ENCODE measurements around the gene TPH2.

The TPH2 gene

GRCh38 chr12:72000969-72001648, 62.5 kb downstream of the TPH2 start:
- H3K4me3 ChIP-seq (ENCODE audit: low read length) = no peak overlapping the region
- DNase-seq (ENCODE audit: low read depth) = no peak
- no peak for TF ChIP-seq CTCF (IDR thresholded peaks at IDR 0.05; ENCODE audit: insufficient read depth, low read depth, low read length, missing control alignments)

- TF ChIP-seq CTCF (IDR thresholded peaks at IDR 0.05; ENCODE audit: insufficient read depth, low read depth, low read length, missing control alignments) = no peak
- no peak for DNase-seq (ENCODE audit: low read depth)
- H3K4me3 ChIP-seq (ENCODE audit: low read length) = no peak overlapping the region
Observed at GRCh38 chr12:72006766-72007165, 68.1 kb downstream of the TPH2 start.

- TF ChIP-seq CTCF (IDR thresholded peaks at IDR 0.05; ENCODE audit: insufficient read depth, low read depth, low read length, missing control alignments) = no peak
- no peak for DNase-seq (ENCODE audit: low read depth)
- no peak overlapping the region for H3K4me3 ChIP-seq (ENCODE audit: low read length)
Observed at GRCh38 chr12:72010356-72010755, 71.7 kb downstream of the TPH2 start.

GRCh38 chr12:72011374-72011773, 72.7 kb downstream of the TPH2 start:
- TF ChIP-seq CTCF (IDR thresholded peaks at IDR 0.05; ENCODE audit: insufficient read depth, low read depth, low read length, missing control alignments) = no peak
- no peak for DNase-seq (ENCODE audit: low read depth)

GRCh38 chr12:72012874-72013273, 74.2 kb downstream of the TPH2 start:
- no peak overlapping the region for H3K4me3 ChIP-seq (ENCODE audit: low read length)
- TF ChIP-seq CTCF (IDR thresholded peaks at IDR 0.05; ENCODE audit: insufficient read depth, low read depth, low read length, missing control alignments) = no peak
- no peak for DNase-seq (ENCODE audit: low read depth)

More at GRCh38 chr12:72011374-72011773, 72.7 kb downstream of the TPH2 start:
- no peak overlapping the region for H3K4me3 ChIP-seq (ENCODE audit: low read length)

GRCh38 chr12:72015895-72016294, 77.2 kb downstream of the TPH2 start:
- no peak for TF ChIP-seq CTCF (IDR thresholded peaks at IDR 0.05; ENCODE audit: insufficient read depth, low read depth, low read length, missing control alignments)
- no peak overlapping the region for H3K4me3 ChIP-seq (ENCODE audit: low read length)
- no peak for DNase-seq (ENCODE audit: low read depth)

GRCh38 chr12:72017054-72017651, 78.5 kb downstream of the TPH2 start:
- no peak overlapping the region for H3K4me3 ChIP-seq (ENCODE audit: low read length)
- peak; percentile 89 for TF ChIP-seq CTCF (IDR thresholded peaks at IDR 0.05; ENCODE audit: insufficient read depth, low read depth, low read length, missing control alignments)
- DNase-seq (ENCODE audit: low read depth) = peak; percentile 74

Measured in epithelial cell of esophagus (primary cell).